Activated CD8-positive, alpha-beta T cell treated with anti-CD3 and anti-CD28 coated beads for 36 hours (primary cell): ENCODE data around the gene VTCN1. TPM values are rescaled to one million over a fixed set of nuclear protein-coding genes. Genes with fewer than 3 reads are reported as not detected.

ENCODE experiments used
- ATAC-seq: fragments of 200-7000 bp; cut with Tn5 transposase; one replicate; pipeline ENCODE4 v1.10.0; 2021; ENCODE audit warnings: mild to moderate bottlenecking, moderate library complexity
- CTCF ChIA-PET: fragments of 350-600 bp; sonication (Branson Sonifier 250); formaldehyde crosslinking; loops from one replicate; lab custom pipeline; 2021; ENCODE audit warnings: antibody characterized with exemption; lab: Charles Lee
- POLR2A ChIA-PET: fragments of 350-600 bp; sonication (Branson Sonifier 250); formaldehyde crosslinking; loops from one replicate; lab custom pipeline; 2021; ENCODE audit warnings: antibody characterized with exemption; lab: Charles Lee
- DNase-seq: peaks from one replicate; pipeline ENCODE4 v3.0.0-alpha.2; 2020
- H3K27ac Mint-ChIP-seq: one replicate; pipeline ENCODE4 v1.8.0; 2021; ENCODE audit warnings: mild to moderate bottlenecking, mixed read lengths
- H3K27me3 Mint-ChIP-seq: one replicate; pipeline ENCODE4 v1.8.0; 2021; ENCODE audit warnings: mixed read lengths
- H3K36me3 Mint-ChIP-seq: one replicate; pipeline ENCODE4 v1.8.0; 2021; ENCODE audit warnings: low read depth, mixed read lengths
- H3K4me1 Mint-ChIP-seq: one replicate; pipeline ENCODE4 v1.8.0; 2021; ENCODE audit warnings: low read depth, mixed read lengths
- H3K4me3 Mint-ChIP-seq: one replicate; pipeline ENCODE4 v1.8.0; 2021; ENCODE audit warnings: mild to moderate bottlenecking, moderate library complexity, mixed read lengths
- H3K9me3 Mint-ChIP-seq: one replicate; pipeline ENCODE4 v1.8.0; 2021; ENCODE audit warnings: mixed read lengths
- intact Hi-C: fragments of 100-400 bp; cut with micrococcal nuclease; formaldehyde crosslinking; loops from one replicate; pipeline ENCODE4 v1.10.0; 2022
- total RNA-seq, 2 experiments: library from RNA; stranded (reverse); gene quantifications; one replicate each; pipeline ENCODE4 v1.2.3, GENCODE V29; 2021
- TF ChIP-seq, protein P1 (sequence below): fragments of 200-600 bp; IDR thresholded peaks from one replicate; pipeline ENCODE4 v1.8.0; 2022; ENCODE audit warnings: antibody characterized with exemption, mild to moderate bottlenecking

VTCN1 gene
- total RNA-seq, 2 experiments from 2014 or later = not detected

DNA sequence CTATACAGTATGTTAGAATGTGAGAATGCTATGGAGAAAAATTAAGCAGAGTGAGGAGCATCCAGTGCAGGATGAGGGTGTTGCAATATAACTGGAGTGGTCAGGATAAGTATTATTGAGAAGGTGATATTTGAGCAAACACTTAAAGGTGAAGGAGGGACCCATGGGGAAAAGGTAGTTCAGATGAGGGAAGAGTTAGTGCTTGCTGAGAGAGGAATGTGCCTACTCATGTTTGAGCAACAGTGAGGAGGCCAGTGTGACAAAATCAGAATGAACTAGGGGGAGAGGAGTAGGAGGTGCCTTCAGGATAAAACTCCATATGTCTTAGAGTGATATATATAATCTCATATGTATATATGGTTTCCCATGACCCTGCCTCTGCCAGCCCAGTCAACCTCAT is 82.9 kb downstream of the VTCN1 start:
- Mint-ChIP-seq H3K4me3 (no peak overlapping the region), H3K27me3 (peaks cover 6% of the 10 kb centered on the region), H3K36me3 (no peaks in the 10 kb centered on the region), H3K4me1 (no peaks in the 10 kb centered on the region), H3K9me3 (no peaks in the 10 kb centered on the region), H3K27ac (no peak overlapping the region)
- DNase-seq (no peak), ATAC-seq (no peak)
- ChIA-PET CTCF (interaction anchor here (1.3 to 2.7 kb wide), 14 partner anchors 10 to 531 kb away, joined by 3 to 41 read pairs (median 7); partner anchors contain the start of gene TTF2), POLR2A (interaction anchor here (1.1 kb wide), 1 partner anchor 60 kb away, joined by 3 read pairs; no protein-coding TSS in a partner anchor)
- intact Hi-C loops = loop anchor here (5.0 kb wide), 1 partner anchor 65 kb away; the partner anchor contains the start of gene TTF2
- TF ChIP-seq, protein P1, sequence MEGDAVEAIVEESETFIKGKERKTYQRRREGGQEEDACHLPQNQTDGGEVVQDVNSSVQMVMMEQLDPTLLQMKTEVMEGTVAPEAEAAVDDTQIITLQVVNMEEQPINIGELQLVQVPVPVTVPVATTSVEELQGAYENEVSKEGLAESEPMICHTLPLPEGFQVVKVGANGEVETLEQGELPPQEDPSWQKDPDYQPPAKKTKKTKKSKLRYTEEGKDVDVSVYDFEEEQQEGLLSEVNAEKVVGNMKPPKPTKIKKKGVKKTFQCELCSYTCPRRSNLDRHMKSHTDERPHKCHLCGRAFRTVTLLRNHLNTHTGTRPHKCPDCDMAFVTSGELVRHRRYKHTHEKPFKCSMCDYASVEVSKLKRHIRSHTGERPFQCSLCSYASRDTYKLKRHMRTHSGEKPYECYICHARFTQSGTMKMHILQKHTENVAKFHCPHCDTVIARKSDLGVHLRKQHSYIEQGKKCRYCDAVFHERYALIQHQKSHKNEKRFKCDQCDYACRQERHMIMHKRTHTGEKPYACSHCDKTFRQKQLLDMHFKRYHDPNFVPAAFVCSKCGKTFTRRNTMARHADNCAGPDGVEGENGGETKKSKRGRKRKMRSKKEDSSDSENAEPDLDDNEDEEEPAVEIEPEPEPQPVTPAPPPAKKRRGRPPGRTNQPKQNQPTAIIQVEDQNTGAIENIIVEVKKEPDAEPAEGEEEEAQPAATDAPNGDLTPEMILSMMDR = no peak

DNA sequence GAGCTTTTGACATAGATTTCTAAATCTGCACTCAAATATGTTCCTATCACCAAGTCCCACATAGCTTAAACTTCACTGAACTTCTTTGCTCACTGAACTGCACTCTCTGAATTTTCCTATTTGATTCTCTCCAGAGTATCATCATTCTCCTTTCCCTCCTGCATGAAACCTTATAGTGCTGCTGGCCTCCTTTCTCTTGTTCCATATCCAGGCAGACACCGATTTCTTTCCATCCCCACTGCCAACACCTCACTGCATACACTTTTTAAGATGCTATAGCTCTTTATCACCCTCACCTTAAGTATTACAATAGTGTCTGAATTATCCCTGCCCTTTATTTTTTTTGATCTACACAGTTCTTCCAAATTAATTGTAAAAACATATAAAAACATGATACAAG is 86.1 kb downstream of the VTCN1 start:
- ChIA-PET POLR2A (interaction anchor here (1.0 kb wide), 1 partner anchor 12 kb away, joined by 3 read pairs; no protein-coding TSS in a partner anchor), CTCF (interaction anchor here (0.6 to 1.1 kb wide), 3 partner anchors 10 to 832 kb away, joined by 3 read pairs; no protein-coding TSS in a partner anchor)
- DNase-seq (no peak), ATAC-seq (no peak)
- Mint-ChIP-seq H3K4me1 (no peaks in the 10 kb centered on the region), H3K4me3 (no peak overlapping the region), H3K27me3 (peaks cover 14% of the 10 kb centered on the region), H3K27ac (no peak overlapping the region), H3K36me3 (no peaks in the 10 kb centered on the region), H3K9me3 (no peaks in the 10 kb centered on the region)
- intact Hi-C loops = loop anchor here (5.0 kb wide), 1 partner anchor 62 kb away; the partner anchor contains the start of gene TTF2
- TF ChIP-seq, protein P1 = no peak

GRCh38 chr1:117123274-117123673 is 87.5 kb downstream of the VTCN1 start:
- intact Hi-C loops = no loop called here
- Mint-ChIP-seq H3K27me3 (peaks cover 14% of the 10 kb centered on the region), H3K4me3 (no peak overlapping the region), H3K9me3 (no peaks in the 10 kb centered on the region), H3K4me1 (no peaks in the 10 kb centered on the region), H3K27ac (no peak overlapping the region), H3K36me3 (no peaks in the 10 kb centered on the region)
- ChIA-PET POLR2A (interaction anchor here (1.8 kb wide), 1 partner anchor 30 kb away, joined by 6 read pairs; no protein-coding TSS in a partner anchor), CTCF (interaction anchor here (0.9 to 1.7 kb wide), 4 partner anchors 9 to 399 kb away, joined by 3 to 4 read pairs (median 4); no protein-coding TSS in a partner anchor)
- DNase-seq (no peak), ATAC-seq (no peak)
- TF ChIP-seq, protein P1 = no peak

DNA sequence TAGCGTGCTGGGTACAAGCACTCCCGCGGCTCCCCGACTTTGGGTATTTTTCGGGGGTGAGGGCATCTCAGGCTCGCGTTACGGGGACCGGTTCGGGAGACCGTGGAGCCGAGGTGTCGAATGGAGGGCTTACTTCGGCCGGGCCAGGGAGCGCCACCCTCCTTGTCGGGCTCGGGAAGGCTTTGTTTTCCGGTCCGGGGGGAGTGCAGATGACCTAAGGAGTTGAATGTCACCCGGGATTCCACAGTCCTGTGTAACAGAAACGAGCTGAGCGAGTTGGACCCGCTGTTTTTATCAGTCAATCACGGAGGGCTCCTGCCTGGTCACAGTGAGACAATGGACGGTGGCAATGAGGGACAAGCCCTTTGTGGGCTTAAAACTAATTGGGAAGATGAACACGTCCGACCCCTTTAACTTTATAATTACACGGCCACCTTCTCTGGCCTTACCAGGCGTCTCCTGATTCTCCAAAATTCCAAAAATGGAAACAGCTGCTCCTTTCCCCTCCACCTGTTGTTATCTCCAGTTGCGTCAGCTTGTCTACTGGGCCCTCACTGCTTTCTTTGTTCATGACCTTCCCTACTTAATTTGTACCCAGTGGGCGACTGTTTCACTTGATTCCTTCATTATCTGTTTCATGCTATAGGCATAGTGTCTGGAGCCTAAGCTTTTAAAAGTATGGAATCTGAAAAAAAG is 88.2 kb downstream of the VTCN1 start:
- CTCF ChIA-PET = interaction anchor here (0.7 to 1.7 kb wide), 7 partner anchors 9 to 1747 kb away, joined by 3 to 7 read pairs (median 4); no protein-coding TSS in a partner anchor
- Mint-ChIP-seq H3K27ac (no peak overlapping the region), H3K4me3 (peak overlapping the region; percentile 73), H3K27me3 (peaks cover 14% of the 10 kb centered on the region), H3K9me3 (no peaks in the 10 kb centered on the region), H3K4me1 (no peaks in the 10 kb centered on the region), H3K36me3 (no peaks in the 10 kb centered on the region)
- DNase-seq (no peak), ATAC-seq (no peak)
- intact Hi-C loops = no loop called here
- TF ChIP-seq, protein P1 = no peak
- POLR2A ChIA-PET = interaction anchor here (1.8 kb wide), 1 partner anchor 29 kb away, joined by 6 read pairs; no protein-coding TSS in a partner anchor
